Measurements from ENCODE around the gene RPS3. TPM values are rescaled to one million over a fixed set of nuclear protein-coding genes. Genes with fewer than 3 reads are reported as not detected.
A peak's percentile ranks its signal among the peaks of the same experiment; 100 is the strongest.
"Not testable (repeated sequence)": the region's sequence is repeated elsewhere in the genome, so short reads cannot be mapped to it uniquely, and the experiment has no call there.

The RPS3 gene
- 1,546 and 2,565 TPM in 2 replicates for total RNA-seq (2012; rRNA removed)

- H3K9ac ChIP-seq (ENCODE audit: low read depth, low read length), result peak within 1 kb of the TSS; percentile 97
- H3K4me3 ChIP-seq (ENCODE audit: low read length), result peak within 1 kb of the TSS; percentile 90
- peak within 1 kb of the TSS; percentile 83 for H3K4me2 ChIP-seq (ENCODE audit: low read length)
- H3K36me3 ChIP-seq (ENCODE audit: insufficient read depth, low read length), result peaks cover 43% of the 10 kb centered on the region
- no peaks in the 10 kb centered on the region for H3K9me3 ChIP-seq (replicated peaks; ENCODE audit: low read length)
- H3K27me3 ChIP-seq (ENCODE audit: control insufficient read depth, insufficient read depth, low read length), result peaks cover 7% of the 10 kb centered on the region
- peaks cover 36% of the 10 kb centered on the region for H3K4me1 ChIP-seq (ENCODE audit: control insufficient read depth, insufficient read depth, low read length)
These were observed at the start of gene RPS3 for GRCh38 chr11:75399344-75400145. Gene RPS3, plus strand, starts transcription at chr11:75399518. Its CDS starts 30 bp downstream, at chr11:75399548.

GRCh38 chr11:75349521-75350116 is 49.7 kb upstream of the RPS3 start:
- Histone ChIP-seq H3K4me2 (ENCODE audit: low read length) (no peak overlapping the region), H3K9ac (ENCODE audit: low read depth, low read length) (no peak overlapping the region), H3K4me1 (ENCODE audit: control insufficient read depth, insufficient read depth, low read length) (peaks cover 38% of the 10 kb centered on the region), H3K4me3 (ENCODE audit: low read length) (no peak overlapping the region), H3K9me3 (replicated peaks; ENCODE audit: low read length) (no peaks in the 10 kb centered on the region), H3K27me3 (ENCODE audit: control insufficient read depth, insufficient read depth, low read length) (peaks cover 2% of the 10 kb centered on the region), H3K36me3 (ENCODE audit: insufficient read depth, low read length) (no peaks in the 10 kb centered on the region)

GRCh38 chr11:75350122-75350742 is 49.1 kb upstream of the RPS3 start:
- no peaks in the 10 kb centered on the region for H3K36me3 ChIP-seq (ENCODE audit: insufficient read depth, low read length)
- H3K4me3 ChIP-seq (ENCODE audit: low read length), result no peak overlapping the region
- peak overlapping the region; percentile 85 for H3K4me2 ChIP-seq (ENCODE audit: low read length)
- no peaks in the 10 kb centered on the region for H3K9me3 ChIP-seq (replicated peaks; ENCODE audit: low read length)
- H3K4me1 ChIP-seq (ENCODE audit: control insufficient read depth, insufficient read depth, low read length), result peaks cover 38% of the 10 kb centered on the region
- peaks cover 2% of the 10 kb centered on the region for H3K27me3 ChIP-seq (ENCODE audit: control insufficient read depth, insufficient read depth, low read length)
- no peak overlapping the region for H3K9ac ChIP-seq (ENCODE audit: low read depth, low read length)

GRCh38 chr11:75350743-75351540 is 48.4 kb upstream of the RPS3 start:
- Histone ChIP-seq H3K9ac (ENCODE audit: low read depth, low read length) (peak overlapping the region; percentile 67), H3K4me1 (ENCODE audit: control insufficient read depth, insufficient read depth, low read length) (peaks cover 38% of the 10 kb centered on the region), H3K4me2 (ENCODE audit: low read length) (peak overlapping the region; percentile 85), H3K4me3 (ENCODE audit: low read length) (peak overlapping the region; percentile 69), H3K9me3 (replicated peaks; ENCODE audit: low read length) (no peaks in the 10 kb centered on the region), H3K36me3 (ENCODE audit: insufficient read depth, low read length) (no peaks in the 10 kb centered on the region), H3K27me3 (ENCODE audit: control insufficient read depth, insufficient read depth, low read length) (peaks cover 2% of the 10 kb centered on the region)

GRCh38 chr11:75351541-75351790 is 47.9 kb upstream of the RPS3 start, which contains the start of gene ARRB1:
Gene ARRB1, minus strand, starts transcription at chr11:75351661. Its CDS starts 54 bp downstream, at chr11:75351607.
- no peaks in the 10 kb centered on the region for H3K36me3 ChIP-seq (ENCODE audit: insufficient read depth, low read length)
- H3K27me3 ChIP-seq (ENCODE audit: control insufficient read depth, insufficient read depth, low read length), result peaks cover 2% of the 10 kb centered on the region
- H3K4me3 ChIP-seq (ENCODE audit: low read length), result peak within 1 kb of the TSS; percentile 69
- H3K4me1 ChIP-seq (ENCODE audit: control insufficient read depth, insufficient read depth, low read length), result peaks cover 38% of the 10 kb centered on the region
- H3K9me3 ChIP-seq (replicated peaks; ENCODE audit: low read length), result no peaks in the 10 kb centered on the region
- peak within 1 kb of the TSS; percentile 85 for H3K4me2 ChIP-seq (ENCODE audit: low read length)
- H3K9ac ChIP-seq (ENCODE audit: low read depth, low read length), result peak within 1 kb of the TSS; percentile 67

- Histone ChIP-seq H3K4me1 (ENCODE audit: control insufficient read depth, insufficient read depth, low read length) (peaks cover 34% of the 10 kb centered on the region), H3K27me3 (ENCODE audit: control insufficient read depth, insufficient read depth, low read length) (peaks cover 2% of the 10 kb centered on the region), H3K36me3 (ENCODE audit: insufficient read depth, low read length) (no peaks in the 10 kb centered on the region), H3K9me3 (replicated peaks; ENCODE audit: low read length) (no peaks in the 10 kb centered on the region), H3K9ac (ENCODE audit: low read depth, low read length) (peak overlapping the region; percentile 52), H3K4me3 (ENCODE audit: low read length) (peak overlapping the region; percentile 69), H3K4me2 (ENCODE audit: low read length) (peak overlapping the region; percentile 85)
These were observed 47.3 kb upstream of the RPS3 start for GRCh38 chr11:75351791-75352587.

GRCh38 chr11:75352588-75353206 is 46.6 kb upstream of the RPS3 start:
- peaks cover 2% of the 10 kb centered on the region for H3K27me3 ChIP-seq (ENCODE audit: control insufficient read depth, insufficient read depth, low read length)
- peak overlapping the region; percentile 85 for H3K4me2 ChIP-seq (ENCODE audit: low read length)
- no peak overlapping the region for H3K4me3 ChIP-seq (ENCODE audit: low read length)
- H3K36me3 ChIP-seq (ENCODE audit: insufficient read depth, low read length), result no peaks in the 10 kb centered on the region
- H3K9me3 ChIP-seq (replicated peaks; ENCODE audit: low read length), result no peaks in the 10 kb centered on the region
- H3K9ac ChIP-seq (ENCODE audit: low read depth, low read length), result no peak overlapping the region
- peaks cover 27% of the 10 kb centered on the region for H3K4me1 ChIP-seq (ENCODE audit: control insufficient read depth, insufficient read depth, low read length)

- Histone ChIP-seq H3K9ac (ENCODE audit: low read depth, low read length) (no peak overlapping the region), H3K9me3 (replicated peaks; ENCODE audit: low read length) (no peaks in the 10 kb centered on the region), H3K27me3 (ENCODE audit: control insufficient read depth, insufficient read depth, low read length) (peaks cover 2% of the 10 kb centered on the region), H3K4me1 (ENCODE audit: control insufficient read depth, insufficient read depth, low read length) (peaks cover 17% of the 10 kb centered on the region), H3K4me3 (ENCODE audit: low read length) (no peak overlapping the region), H3K4me2 (ENCODE audit: low read length) (no peak overlapping the region), H3K36me3 (ENCODE audit: insufficient read depth, low read length) (no peaks in the 10 kb centered on the region)
These were observed 44.3 kb upstream of the RPS3 start for GRCh38 chr11:75355051-75355450.

- Histone ChIP-seq H3K9ac (ENCODE audit: low read depth, low read length) (no peak overlapping the region), H3K4me1 (ENCODE audit: control insufficient read depth, insufficient read depth, low read length) (peaks cover 7% of the 10 kb centered on the region), H3K36me3 (ENCODE audit: insufficient read depth, low read length) (no peaks in the 10 kb centered on the region), H3K9me3 (replicated peaks; ENCODE audit: low read length) (no peaks in the 10 kb centered on the region), H3K4me3 (ENCODE audit: low read length) (no peak overlapping the region), H3K27me3 (ENCODE audit: control insufficient read depth, insufficient read depth, low read length) (no peaks in the 10 kb centered on the region), H3K4me2 (ENCODE audit: low read length) (no peak overlapping the region)
These were observed 42.7 kb upstream of the RPS3 start for GRCh38 chr11:75356613-75357012.

GRCh38 chr11:75362285-75362684 is 37.0 kb upstream of the RPS3 start:
- H3K36me3 ChIP-seq (ENCODE audit: insufficient read depth, low read length), result not testable (repeated sequence)

More at GRCh38 chr11:75362285-75362684, 37.0 kb upstream of the RPS3 start:
- not testable (repeated sequence) for H3K4me3 ChIP-seq (ENCODE audit: low read length); H3K9me3 ChIP-seq (replicated peaks; ENCODE audit: low read length); H3K4me1 ChIP-seq (ENCODE audit: control insufficient read depth, insufficient read depth, low read length); H3K9ac ChIP-seq (ENCODE audit: low read depth, low read length); H3K27me3 ChIP-seq (ENCODE audit: control insufficient read depth, insufficient read depth, low read length); H3K4me2 ChIP-seq (ENCODE audit: low read length)
